D721Med (cell line): ENCODE data around the gene TMEM108.
A peak's percentile ranks its signal among the peaks of the same experiment; 100 is the strongest.

Experiments used
- DNase-seq: peaks from one replicate; pipeline ENCODE4 v3.0.0; 2011; ENCODE audit warnings: low spot score; ENCODE audit not compliant: insufficient read length
- FAIRE-seq: peaks from 2 replicates; lab custom pipeline; 2011; peaks lifted over from hg19 to GRCh38; lab: Jason Lieb, UNC
- TF ChIP-seq, protein P1 (sequence below): IDR thresholded peaks from 2 replicates; pipeline ENCODE4 v1.5.1; 2012; ENCODE audit warnings: mild to moderate bottlenecking, control low read depth; ENCODE audit not compliant: insufficient read depth; ENCODE audit errors: missing control alignments

TMEM108 gene

GRCh38 chr3:133236901-133237300, 198.7 kb downstream of the TMEM108 start:
- no peak for FAIRE-seq
- TF ChIP-seq, protein P1, sequence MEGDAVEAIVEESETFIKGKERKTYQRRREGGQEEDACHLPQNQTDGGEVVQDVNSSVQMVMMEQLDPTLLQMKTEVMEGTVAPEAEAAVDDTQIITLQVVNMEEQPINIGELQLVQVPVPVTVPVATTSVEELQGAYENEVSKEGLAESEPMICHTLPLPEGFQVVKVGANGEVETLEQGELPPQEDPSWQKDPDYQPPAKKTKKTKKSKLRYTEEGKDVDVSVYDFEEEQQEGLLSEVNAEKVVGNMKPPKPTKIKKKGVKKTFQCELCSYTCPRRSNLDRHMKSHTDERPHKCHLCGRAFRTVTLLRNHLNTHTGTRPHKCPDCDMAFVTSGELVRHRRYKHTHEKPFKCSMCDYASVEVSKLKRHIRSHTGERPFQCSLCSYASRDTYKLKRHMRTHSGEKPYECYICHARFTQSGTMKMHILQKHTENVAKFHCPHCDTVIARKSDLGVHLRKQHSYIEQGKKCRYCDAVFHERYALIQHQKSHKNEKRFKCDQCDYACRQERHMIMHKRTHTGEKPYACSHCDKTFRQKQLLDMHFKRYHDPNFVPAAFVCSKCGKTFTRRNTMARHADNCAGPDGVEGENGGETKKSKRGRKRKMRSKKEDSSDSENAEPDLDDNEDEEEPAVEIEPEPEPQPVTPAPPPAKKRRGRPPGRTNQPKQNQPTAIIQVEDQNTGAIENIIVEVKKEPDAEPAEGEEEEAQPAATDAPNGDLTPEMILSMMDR = no peak
- no peak for DNase-seq

- DNase-seq (no peak), FAIRE-seq (peak; percentile 55)
These were observed 199.2 kb downstream of the TMEM108 start for GRCh38 chr3:133237380-133237779.

DNA sequence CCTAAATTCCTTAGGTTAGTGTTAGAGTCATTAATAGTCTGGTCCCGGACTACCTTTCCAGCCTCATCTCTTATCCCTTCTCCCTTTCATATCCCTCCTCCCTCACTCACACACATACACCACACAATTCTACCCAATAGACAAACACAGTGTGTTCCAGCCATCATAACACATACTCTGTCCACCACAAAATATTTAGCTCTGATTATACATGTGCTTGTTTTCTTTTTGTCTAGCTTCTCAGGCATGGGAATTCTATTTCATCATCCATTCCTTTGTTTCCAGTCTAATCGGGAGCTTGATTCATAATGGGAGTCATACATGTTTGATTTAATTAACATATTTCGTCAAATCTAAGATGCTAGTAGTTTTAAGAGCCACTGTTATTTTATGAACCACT, 199.8 kb downstream of the TMEM108 start:
- no peak for DNase-seq
- TF ChIP-seq, protein P1 = no peak
- FAIRE-seq = no peak

More at GRCh38 chr3:133237380-133237779, 199.2 kb downstream of the TMEM108 start:
- TF ChIP-seq, protein P1 = no peak

- TF ChIP-seq, protein P1 = no peak
- DNase-seq = no peak
- no peak for FAIRE-seq
These were observed 207.9 kb downstream of the TMEM108 start for GRCh38 chr3:133246119-133246518.

GRCh38 chr3:133246773-133247172, 208.6 kb downstream of the TMEM108 start:
- no peak for DNase-seq
- TF ChIP-seq, protein P1 = no peak
- no peak for FAIRE-seq

GRCh38 chr3:133248389-133248788, 210.2 kb downstream of the TMEM108 start:
- TF ChIP-seq, protein P1 = no peak
- FAIRE-seq (no peak), DNase-seq (no peak)

DNA sequence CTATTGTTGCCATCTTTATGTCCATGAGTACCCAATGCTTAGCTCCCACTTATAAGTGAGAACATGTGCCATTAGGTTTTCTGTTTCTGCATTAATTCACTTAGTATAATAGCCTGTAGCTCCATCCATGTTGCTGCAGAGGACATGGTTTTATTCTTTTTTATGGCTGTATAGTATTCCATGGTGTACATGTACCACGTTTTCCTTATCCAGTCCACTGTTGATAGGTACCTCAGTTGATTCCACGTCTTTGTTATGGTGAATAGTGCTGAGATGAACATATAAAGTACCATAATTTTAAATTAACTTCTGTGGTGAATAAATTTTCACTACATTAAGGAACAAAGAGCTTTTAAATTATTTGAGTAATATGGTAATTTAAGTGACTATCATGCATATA, 211.3 kb downstream of the TMEM108 start:
- DNase-seq = no peak
- TF ChIP-seq, protein P1 = no peak
- FAIRE-seq = no peak
